Astrocyte of the spinal cord (primary cell): ENCODE measurements around the gene VIPR2.

Experiments used
- DNase-seq: peaks from one replicate; pipeline ENCODE4 v3.0.0; 2011; ENCODE audit warnings: low read depth, low spot score
- H3K4me3 ChIP-seq: 2 replicates; pipeline ENCODE4 v1.5.1; 2011; ENCODE audit warnings: low read depth, mild to moderate bottlenecking, low read length, moderate library complexity
- CTCF ChIP-seq: IDR thresholded peaks from 2 replicates; pipeline ENCODE4 v1.5.1; 2012; ENCODE audit warnings: low read depth, mild to moderate bottlenecking, low read length, inconsistent platforms
- in situ Hi-C: cut with HindIII; loops from 2 replicates; pipeline ENCODE4 v1.10.0; 2017; ENCODE audit warnings: low sequenced_read_pairs

Gene VIPR2

GRCh38 chr7:159064121-159064815 is 80.4 kb downstream of the VIPR2 start:
- in situ Hi-C loops, result no loop called here
- DNase-seq, result no peak
- no peak overlapping the region for H3K4me3 ChIP-seq
- no peak for TF ChIP-seq CTCF

GRCh38 chr7:159063046-159063840 is 81.4 kb downstream of the VIPR2 start:
- no peak overlapping the region for H3K4me3 ChIP-seq
- TF ChIP-seq CTCF, result no peak
- DNase-seq, result no peak
- in situ Hi-C loops, result no loop called here

- DNase-seq, result no peak
- in situ Hi-C loops, result no loop called here
- TF ChIP-seq CTCF, result no peak
- H3K4me3 ChIP-seq, result no peak overlapping the region
Observed at GRCh38 chr7:159062569-159062968, 82.1 kb downstream of the VIPR2 start.

GRCh38 chr7:159061674-159062212 is 82.9 kb downstream of the VIPR2 start:
- H3K4me3 ChIP-seq, result no peak overlapping the region
- TF ChIP-seq CTCF, result no peak
- in situ Hi-C loops, result no loop called here
- DNase-seq, result no peak

- H3K4me3 ChIP-seq, result no peak overlapping the region
- DNase-seq, result no peak
- TF ChIP-seq CTCF, result no peak
- in situ Hi-C loops, result no loop called here
Observed at GRCh38 chr7:159061209-159061608, 83.5 kb downstream of the VIPR2 start.

GRCh38 chr7:159060440-159060839 is 84.2 kb downstream of the VIPR2 start:
- DNase-seq, result no peak
- in situ Hi-C loops, result no loop called here
- H3K4me3 ChIP-seq, result no peak overlapping the region
- no peak for TF ChIP-seq CTCF
